ENCODE data around the gene ADCY3. TPM values are rescaled to one million over a fixed set of nuclear protein-coding genes. Genes with fewer than 3 reads are reported as not detected.
A peak's percentile ranks its signal among the peaks of the same experiment; 100 is the strongest.

ADCY3 gene
- total and polyA plus RNA-seq, 9 donors: 27.1 to 150 (median 97.4) TPM

DNA sequence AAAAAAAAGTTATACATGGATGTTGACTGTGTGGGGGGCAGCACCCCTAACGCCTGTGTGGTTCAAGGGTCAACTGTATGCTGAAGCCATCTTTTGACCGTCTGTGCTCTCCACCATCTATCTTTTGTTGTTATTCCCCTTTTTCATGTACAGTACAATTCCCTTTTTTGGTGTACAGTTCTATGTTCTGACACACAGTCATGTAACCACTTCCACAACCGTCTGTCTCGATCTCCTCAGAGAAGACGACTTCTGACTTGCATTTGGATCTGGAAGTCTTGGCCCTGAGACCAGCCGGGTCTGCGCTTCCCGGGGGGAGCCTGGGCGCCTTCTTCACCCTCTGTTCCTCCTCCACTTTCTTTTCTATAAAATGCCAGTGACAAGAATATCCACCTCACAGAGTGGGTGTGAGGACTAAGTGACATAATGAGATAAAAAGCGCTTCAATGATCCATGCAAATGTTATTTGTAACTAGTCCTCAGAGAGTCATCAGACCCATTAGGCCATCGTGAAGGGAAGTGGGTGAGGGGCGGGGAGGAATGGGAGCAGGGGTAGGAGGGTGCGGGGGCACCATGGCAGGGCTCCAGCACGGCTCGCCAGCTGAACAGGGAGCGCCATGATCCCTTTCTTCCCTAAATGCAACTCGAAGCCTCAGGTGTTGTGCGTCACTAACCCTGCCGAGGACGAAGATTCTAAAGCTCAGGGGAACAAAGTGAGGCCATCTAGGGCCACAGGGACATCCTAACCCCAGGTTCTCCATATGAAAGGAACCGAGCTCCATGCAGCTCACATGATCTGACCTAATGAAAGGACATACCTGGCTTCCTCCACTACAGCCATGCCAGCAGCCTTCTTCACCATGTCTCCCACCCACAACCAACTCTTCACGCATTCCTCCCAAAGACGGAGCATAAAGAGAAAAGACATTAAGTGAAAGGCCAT is 16.6 kb downstream of the ADCY3 start:
- 91 to 95% (median 91%) methylated on average over 23 of the region's 23 CpGs for WGBS, 3 donors
- H3K27me3 ChIP-seq: no peaks in the 10 kb centered on the region

DNA sequence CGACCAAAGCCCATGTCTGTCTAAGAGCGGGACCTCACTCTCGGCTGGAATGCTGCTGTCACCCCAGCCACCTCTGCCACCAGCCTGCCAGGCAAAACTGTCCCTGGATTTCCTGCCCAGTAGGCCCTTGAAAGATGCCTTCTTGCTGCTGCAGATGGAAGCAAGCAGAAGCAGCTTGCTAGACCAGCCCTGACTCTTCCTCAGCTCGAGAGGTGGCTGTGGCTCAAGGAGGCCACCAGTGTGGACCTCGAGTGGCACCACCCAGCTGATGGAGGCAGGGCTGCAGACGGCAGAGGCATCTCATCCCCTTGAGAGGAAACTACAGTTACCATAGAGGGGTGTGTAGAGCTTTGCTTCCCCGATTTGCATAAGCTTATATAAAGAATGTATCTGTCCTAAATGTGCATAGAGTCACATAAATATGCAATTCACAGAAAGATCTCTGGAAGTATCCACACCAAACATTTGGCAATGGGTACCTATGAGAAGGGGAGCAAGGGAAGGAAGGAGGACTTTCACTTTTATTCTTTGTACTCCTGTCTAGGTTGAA is 20.6 kb downstream of the ADCY3 start:
- H3K36me3 ChIP-seq: no peaks in the 10 kb centered on the region
- no peaks in the 10 kb centered on the region for H3K9me3 ChIP-seq
- no peaks in the 10 kb centered on the region for H3K27me3 ChIP-seq
- H3K27ac ChIP-seq: no peak overlapping the region
- H3K4me3 ChIP-seq: no peak overlapping the region
- peaks cover 2% of the 10 kb centered on the region for H3K4me1 ChIP-seq (ENCODE audit: insufficient read depth)
- DNase-seq: no peak
- intact Hi-C loops (cut with DNase I): no loop called here
- TF ChIP-seq, protein P1, sequence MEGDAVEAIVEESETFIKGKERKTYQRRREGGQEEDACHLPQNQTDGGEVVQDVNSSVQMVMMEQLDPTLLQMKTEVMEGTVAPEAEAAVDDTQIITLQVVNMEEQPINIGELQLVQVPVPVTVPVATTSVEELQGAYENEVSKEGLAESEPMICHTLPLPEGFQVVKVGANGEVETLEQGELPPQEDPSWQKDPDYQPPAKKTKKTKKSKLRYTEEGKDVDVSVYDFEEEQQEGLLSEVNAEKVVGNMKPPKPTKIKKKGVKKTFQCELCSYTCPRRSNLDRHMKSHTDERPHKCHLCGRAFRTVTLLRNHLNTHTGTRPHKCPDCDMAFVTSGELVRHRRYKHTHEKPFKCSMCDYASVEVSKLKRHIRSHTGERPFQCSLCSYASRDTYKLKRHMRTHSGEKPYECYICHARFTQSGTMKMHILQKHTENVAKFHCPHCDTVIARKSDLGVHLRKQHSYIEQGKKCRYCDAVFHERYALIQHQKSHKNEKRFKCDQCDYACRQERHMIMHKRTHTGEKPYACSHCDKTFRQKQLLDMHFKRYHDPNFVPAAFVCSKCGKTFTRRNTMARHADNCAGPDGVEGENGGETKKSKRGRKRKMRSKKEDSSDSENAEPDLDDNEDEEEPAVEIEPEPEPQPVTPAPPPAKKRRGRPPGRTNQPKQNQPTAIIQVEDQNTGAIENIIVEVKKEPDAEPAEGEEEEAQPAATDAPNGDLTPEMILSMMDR (IDR thresholded peaks at IDR 0.05): no peak
- TF ChIP-seq POLR2A (IDR thresholded peaks at IDR 0.05) (no peak), EP300 (IDR thresholded peaks at IDR 0.05) (no peak)
- WGBS, 3 donors: 88 to 93% (median 92%) methylated on average over 7 of the region's 7 CpGs

More for the DNA sequence above, 16.6 kb downstream of the ADCY3 start:
- intact Hi-C loops (cut with DNase I): no loop called here
- Histone ChIP-seq H3K36me3 (no peaks in the 10 kb centered on the region), H3K4me1 (ENCODE audit: insufficient read depth) (peaks cover 2% of the 10 kb centered on the region), H3K27ac (no peak overlapping the region), H3K4me3 (no peak overlapping the region), H3K9me3 (no peaks in the 10 kb centered on the region)
- TF ChIP-seq, protein P1 (IDR thresholded peaks at IDR 0.05): no peak
- TF ChIP-seq POLR2A (IDR thresholded peaks at IDR 0.05) (no peak), EP300 (IDR thresholded peaks at IDR 0.05) (no peak)
- no peak for DNase-seq

DNA sequence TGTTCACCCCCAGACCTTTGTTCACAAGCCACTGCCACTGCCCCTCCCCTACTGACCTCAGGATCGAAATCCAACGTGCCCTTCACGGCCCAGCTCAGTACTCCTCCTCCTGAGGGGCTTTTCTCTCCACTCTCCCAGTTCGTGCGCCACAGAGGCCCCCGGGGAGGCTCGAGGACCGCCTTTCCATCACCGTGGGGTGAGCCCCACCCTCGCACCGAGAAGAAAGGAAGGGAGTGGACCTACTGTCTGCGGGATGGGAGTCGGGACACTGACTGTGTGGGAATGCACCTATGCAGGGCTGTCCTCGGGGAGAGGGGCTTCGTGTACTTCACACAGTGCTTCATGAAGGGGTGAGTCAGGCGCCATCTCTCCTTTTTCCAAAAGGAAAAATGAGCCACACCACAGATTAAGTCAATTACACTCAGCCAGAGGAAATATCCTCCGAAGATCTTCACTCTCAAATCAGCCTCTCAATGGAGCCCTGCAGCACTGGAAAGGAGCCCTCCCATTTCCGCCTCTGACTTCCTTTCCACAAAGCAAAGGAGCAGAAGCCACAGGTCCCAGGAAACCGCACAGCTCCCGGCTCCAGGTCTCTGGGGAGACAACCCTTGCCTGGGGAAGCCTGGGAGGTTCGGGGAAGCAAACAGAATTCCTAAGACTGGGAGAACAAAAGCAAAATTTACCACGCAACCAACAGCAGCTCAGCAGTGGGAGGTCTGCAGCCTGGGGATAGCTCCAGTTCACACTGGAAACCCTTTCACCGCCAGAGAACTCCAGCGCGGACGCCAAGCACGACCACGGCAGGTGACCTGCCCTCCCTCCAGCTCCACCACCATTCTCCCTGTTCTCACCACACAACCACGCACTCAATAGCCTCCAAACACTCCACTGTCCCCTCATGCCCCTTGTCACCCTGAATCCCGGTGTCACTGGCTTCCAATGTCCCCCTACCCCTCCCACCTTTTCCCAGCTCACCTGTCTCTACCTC is 21.6 kb downstream of the ADCY3 start:
- no peak overlapping the region for H3K27ac ChIP-seq
- 82% methylated on average over 30 of the region's 30 CpGs for WGBS, 3 donors

More for the DNA sequence above, 21.6 kb downstream of the ADCY3 start:
- no peak overlapping the region for H3K4me3 ChIP-seq
- H3K36me3 ChIP-seq: no peaks in the 10 kb centered on the region
- H3K9me3 ChIP-seq: no peaks in the 10 kb centered on the region
- DNase-seq: peak in 1 of 5 donors; percentile 15
- no peaks in the 10 kb centered on the region for H3K27me3 ChIP-seq
- intact Hi-C loops (cut with DNase I): no loop called here
- peaks cover 2% of the 10 kb centered on the region for H3K4me1 ChIP-seq (ENCODE audit: insufficient read depth)
- TF ChIP-seq EP300 (IDR thresholded peaks at IDR 0.05) (no peak), POLR2A (IDR thresholded peaks at IDR 0.05) (no peak)
- TF ChIP-seq, protein P1 (IDR thresholded peaks at IDR 0.05): no peak
